T follicular helper cell (primary cell): ENCODE measurements around the gene ERVH48-1.
"Not testable (repeated sequence)": the region's sequence is repeated elsewhere in the genome, so short reads cannot be mapped to it uniquely, and the experiment has no call there.

Experiments
- DNase-seq: peaks from one replicate; pipeline ENCODE4 v3.0.0-alpha.2; 2020; ENCODE audit warnings: low read depth

Gene ERVH48-1

GRCh38 chr21:42908484-42908883 is 16.9 kb downstream of the ERVH48-1 start:
- DNase-seq = not testable (repeated sequence)

- DNase-seq = no peak
Observed at GRCh38 chr21:42906233-42906632, 19.2 kb downstream of the ERVH48-1 start.

GRCh38 chr21:42905195-42905594 is 20.2 kb downstream of the ERVH48-1 start:
- DNase-seq = no peak

- no peak for DNase-seq
Observed at GRCh38 chr21:42903817-42904216, 21.6 kb downstream of the ERVH48-1 start.

GRCh38 chr21:42900446-42900845 is 25.0 kb downstream of the ERVH48-1 start:
- DNase-seq = no peak

GRCh38 chr21:42892931-42893755 is 32.3 kb downstream of the ERVH48-1 start, which contains the start of gene NDUFV3:
Gene NDUFV3, plus strand, starts transcription at chr21:42893309. Its CDS starts 25 bp downstream, at chr21:42893334.
- peak; percentile 100 for DNase-seq

- DNase-seq = no peak
Observed at GRCh38 chr21:42892582-42892930, 32.9 kb downstream of the ERVH48-1 start.

GRCh38 chr21:42887326-42887725 is 38.1 kb downstream of the ERVH48-1 start:
- DNase-seq = no peak

GRCh38 chr21:42883921-42884320 is 41.5 kb downstream of the ERVH48-1 start:
- no peak for DNase-seq

- DNase-seq = no peak
Observed at GRCh38 chr21:42880352-42880751, 45.1 kb downstream of the ERVH48-1 start.

GRCh38 chr21:42878993-42879787 is 46.2 kb downstream of the ERVH48-1 start, which contains the start of gene WDR4:
Gene WDR4, minus strand, starts transcription at chr21:42879539. Its CDS starts 44 bp downstream, at chr21:42879495.
- peak; percentile 98 for DNase-seq

- no peak for DNase-seq
Observed at GRCh38 chr21:42878678-42878992, 46.8 kb downstream of the ERVH48-1 start.

GRCh38 chr21:42875811-42876210 is 49.6 kb downstream of the ERVH48-1 start:
- not testable (repeated sequence) for DNase-seq

- DNase-seq = no peak
Observed at GRCh38 chr21:42873096-42873495, 52.3 kb downstream of the ERVH48-1 start.

- no peak for DNase-seq
Observed at GRCh38 chr21:42868196-42868595, 57.2 kb downstream of the ERVH48-1 start.
